Kidney epithelial cell (primary cell): ENCODE results near the gene RAP1GAP2. TPM values are rescaled to one million over a fixed set of nuclear protein-coding genes. Genes with fewer than 3 reads are reported as not detected.

Experiments
- DNase-seq: peaks from one replicate; pipeline ENCODE4 v3.0.0-alpha.2; 2010; ENCODE audit warnings: low read depth
- H3K27me3 ChIP-seq: 2 replicates; pipeline ENCODE4 v1.6.0; 2011; ENCODE audit warnings: low read length; ENCODE audit not compliant: control insufficient read depth, insufficient read depth
- H3K36me3 ChIP-seq: 2 replicates; pipeline ENCODE4 v1.5.1; 2011; ENCODE audit warnings: low read length; ENCODE audit not compliant: control insufficient read depth, insufficient read depth
- H3K4me3 ChIP-seq: 2 replicates; pipeline ENCODE4 v1.5.1; 2011; ENCODE audit warnings: low read depth, mild to moderate bottlenecking, control low read depth, low read length
- total RNA-seq: library from RNA; depleted of rRNA; stranded (reverse); fragments of >200 nt; gene quantifications from 2 replicates; pipeline ENCODE4 v1.2.3, GENCODE V29; 2015
- TF ChIP-seq, protein P1 (sequence below): IDR thresholded peaks from 2 replicates; pipeline ENCODE4 v1.5.1; 2011; ENCODE audit warnings: mild to moderate bottlenecking, moderate library complexity, low read length, control low read depth, inconsistent platforms; ENCODE audit not compliant: insufficient read depth, poor library complexity, severe bottlenecking

RAP1GAP2 gene
- total RNA-seq, 1 donor from 2014 or later, result 51.6 TPM

DNA sequence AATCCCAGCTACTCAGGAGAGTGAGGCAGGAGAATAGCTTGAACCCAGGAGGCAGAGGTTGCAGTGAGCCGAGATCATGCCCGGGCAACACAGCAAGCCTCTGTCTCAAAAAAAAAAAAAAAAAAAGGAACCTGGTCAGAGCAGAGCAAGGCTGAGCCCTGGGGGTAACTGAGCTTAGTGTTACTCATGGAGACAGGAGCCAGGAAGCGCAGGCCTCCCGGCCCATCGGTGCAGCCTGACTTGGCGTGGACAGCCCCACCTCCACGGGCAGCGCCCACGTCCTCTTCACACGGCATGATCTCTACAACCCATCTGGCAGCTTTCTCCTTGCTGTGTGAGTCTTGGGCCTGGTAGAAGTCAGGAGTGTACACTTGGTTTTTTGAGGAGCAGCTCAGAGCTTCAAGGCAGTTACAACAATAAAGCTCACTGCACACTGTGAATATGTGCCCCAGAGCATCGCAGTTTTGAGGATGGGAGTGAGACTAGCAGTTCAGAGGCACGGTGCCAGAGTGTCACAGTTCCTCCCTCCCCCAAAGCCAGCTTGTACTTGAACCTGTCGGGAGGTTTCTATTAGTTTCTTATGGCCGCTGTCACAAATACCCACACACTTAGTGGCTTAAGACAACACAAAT is 129.9 kb downstream of the RAP1GAP2 start:
- TF ChIP-seq, protein P1, sequence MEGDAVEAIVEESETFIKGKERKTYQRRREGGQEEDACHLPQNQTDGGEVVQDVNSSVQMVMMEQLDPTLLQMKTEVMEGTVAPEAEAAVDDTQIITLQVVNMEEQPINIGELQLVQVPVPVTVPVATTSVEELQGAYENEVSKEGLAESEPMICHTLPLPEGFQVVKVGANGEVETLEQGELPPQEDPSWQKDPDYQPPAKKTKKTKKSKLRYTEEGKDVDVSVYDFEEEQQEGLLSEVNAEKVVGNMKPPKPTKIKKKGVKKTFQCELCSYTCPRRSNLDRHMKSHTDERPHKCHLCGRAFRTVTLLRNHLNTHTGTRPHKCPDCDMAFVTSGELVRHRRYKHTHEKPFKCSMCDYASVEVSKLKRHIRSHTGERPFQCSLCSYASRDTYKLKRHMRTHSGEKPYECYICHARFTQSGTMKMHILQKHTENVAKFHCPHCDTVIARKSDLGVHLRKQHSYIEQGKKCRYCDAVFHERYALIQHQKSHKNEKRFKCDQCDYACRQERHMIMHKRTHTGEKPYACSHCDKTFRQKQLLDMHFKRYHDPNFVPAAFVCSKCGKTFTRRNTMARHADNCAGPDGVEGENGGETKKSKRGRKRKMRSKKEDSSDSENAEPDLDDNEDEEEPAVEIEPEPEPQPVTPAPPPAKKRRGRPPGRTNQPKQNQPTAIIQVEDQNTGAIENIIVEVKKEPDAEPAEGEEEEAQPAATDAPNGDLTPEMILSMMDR, result no peak

DNA sequence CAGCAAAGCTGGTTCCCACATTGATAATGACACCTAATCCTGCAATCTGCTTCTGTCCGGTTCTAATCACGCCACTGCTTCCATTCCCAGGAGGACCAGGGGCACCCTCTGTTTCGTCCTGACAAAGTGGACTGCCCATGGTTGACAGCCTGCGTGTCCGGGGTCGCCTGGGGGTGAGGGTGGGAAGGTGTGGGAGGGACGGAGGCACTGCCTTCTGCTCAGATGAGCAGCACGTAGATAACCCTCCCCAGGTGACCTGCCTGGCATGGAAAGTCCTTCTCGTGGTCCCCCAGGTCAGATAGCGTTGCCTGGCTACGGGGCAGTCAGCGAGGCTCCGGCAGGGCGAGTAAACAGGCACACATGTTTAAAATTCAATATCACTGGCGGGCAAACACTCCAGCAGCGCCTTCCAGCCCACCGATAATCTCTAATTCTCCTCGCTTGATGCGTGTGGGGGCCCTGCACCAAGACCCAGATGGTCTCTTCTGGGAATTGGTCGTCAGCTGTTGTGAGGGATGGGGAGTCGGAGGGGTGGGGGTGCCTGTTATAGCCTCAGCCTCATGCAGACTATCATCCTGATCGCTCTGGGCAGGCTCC is 132.2 kb downstream of the RAP1GAP2 start:
- TF ChIP-seq, protein P1, result no peak

More for the DNA sequence above, 129.9 kb downstream of the RAP1GAP2 start:
- no peaks in the 10 kb centered on the region for H3K27me3 ChIP-seq
- DNase-seq, result peak; percentile 55
- no peaks in the 10 kb centered on the region for H3K36me3 ChIP-seq
- H3K4me3 ChIP-seq, result no peak overlapping the region

DNA sequence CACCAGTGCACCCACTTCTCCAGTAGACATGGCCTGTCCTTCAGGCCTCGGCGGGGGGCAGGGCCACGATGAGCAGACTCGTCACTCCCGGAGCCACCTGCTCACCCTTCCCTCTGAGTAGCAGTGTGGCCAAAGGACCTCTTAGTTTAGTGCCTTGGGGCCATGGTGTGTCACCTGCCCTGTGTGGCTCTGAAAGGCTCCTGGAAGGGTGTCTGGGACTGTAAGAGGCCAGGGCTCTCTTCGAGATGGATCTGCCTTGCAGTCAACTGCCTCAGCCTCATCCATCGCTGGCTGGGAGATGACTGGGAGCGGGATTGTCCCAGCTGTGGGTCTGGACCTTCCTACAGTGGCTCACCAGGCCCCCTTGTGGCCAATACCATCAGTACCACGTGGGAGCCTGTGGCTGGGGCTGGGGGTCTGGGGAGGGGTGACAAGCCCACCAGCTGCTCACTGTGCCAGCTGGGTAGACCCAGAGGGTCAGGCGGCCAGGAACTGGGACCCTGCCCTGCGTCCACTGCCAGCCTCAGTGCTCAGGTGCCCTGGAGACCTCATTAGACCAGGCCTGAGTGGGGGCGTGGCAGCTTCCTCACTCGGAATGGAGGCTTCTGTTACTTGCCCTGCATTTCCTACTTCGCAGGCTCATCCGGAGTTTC is 133.8 kb downstream of the RAP1GAP2 start:
- TF ChIP-seq, protein P1, result peak; percentile 67
- Histone ChIP-seq H3K4me3 (no peak overlapping the region), H3K36me3 (no peaks in the 10 kb centered on the region), H3K27me3 (no peaks in the 10 kb centered on the region)
- no peak for DNase-seq

More for the DNA sequence above, 132.2 kb downstream of the RAP1GAP2 start:
- Histone ChIP-seq H3K36me3 (no peaks in the 10 kb centered on the region), H3K27me3 (no peaks in the 10 kb centered on the region), H3K4me3 (no peak overlapping the region)
- DNase-seq, result no peak

DNA sequence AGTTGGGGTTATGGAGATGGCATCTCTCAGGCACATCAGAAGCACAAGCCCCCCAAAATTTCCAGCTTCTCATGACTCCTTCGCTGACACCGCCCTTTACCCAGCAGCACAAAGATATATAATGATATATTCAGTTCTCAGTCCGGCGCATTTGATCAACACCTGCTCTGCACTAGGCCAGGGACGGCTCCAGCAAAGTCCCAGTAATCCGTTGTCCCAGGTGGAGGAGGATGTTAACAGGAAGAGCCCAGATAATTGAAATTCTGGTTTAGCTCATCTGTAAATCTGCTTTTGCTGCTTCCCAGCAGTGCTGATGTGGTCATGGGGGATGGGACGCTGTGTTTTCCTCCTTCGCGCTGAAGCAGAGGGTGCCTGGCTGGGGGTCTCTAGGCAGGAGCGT is 135.6 kb downstream of the RAP1GAP2 start:
- Histone ChIP-seq H3K36me3 (no peaks in the 10 kb centered on the region), H3K27me3 (no peaks in the 10 kb centered on the region), H3K4me3 (no peak overlapping the region)
- no peak for DNase-seq
- TF ChIP-seq, protein P1, result no peak

DNA sequence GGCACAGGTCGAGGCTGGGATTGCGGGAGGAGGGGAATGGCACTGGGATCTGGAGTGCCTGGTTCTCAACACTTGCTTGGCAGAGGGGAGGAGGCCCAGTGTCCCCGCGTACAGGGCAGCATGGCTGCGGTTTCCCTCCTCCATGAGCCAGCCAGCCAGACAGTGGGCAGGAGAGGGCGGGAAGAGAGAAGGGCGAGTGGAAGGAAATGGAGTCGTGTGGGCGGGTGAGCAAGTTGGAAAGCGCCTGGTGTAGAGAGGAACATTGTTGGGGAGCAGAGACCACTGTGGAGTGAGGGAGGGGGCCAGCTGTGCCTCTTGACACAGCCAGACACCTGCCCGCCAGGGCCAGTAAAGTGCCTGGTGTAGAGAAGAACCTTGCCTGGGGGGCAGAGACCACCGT is 136.7 kb downstream of the RAP1GAP2 start:
- H3K36me3 ChIP-seq, result no peaks in the 10 kb centered on the region
- H3K4me3 ChIP-seq, result no peak overlapping the region

More for the DNA sequence above, 136.7 kb downstream of the RAP1GAP2 start:
- DNase-seq, result no peak
- H3K27me3 ChIP-seq, result no peaks in the 10 kb centered on the region
- TF ChIP-seq, protein P1, result no peak
